ENCODE data around the gene S100A12. TPM values are rescaled to one million over a fixed set of nuclear protein-coding genes. Genes with fewer than 3 reads are reported as not detected.

The S100A12 gene
- total RNA-seq, 1 donor from 2014 or later: not detected

GRCh38 chr1:153339802-153340201, 35.6 kb downstream of the S100A12 start:
- Mint-ChIP-seq H3K9me3 (no peaks in the 10 kb centered on the region), H3K4me3 (no peak overlapping the region), H3K36me3 (ENCODE audit: low read depth) (no peaks in the 10 kb centered on the region), H3K27me3 (ENCODE audit: low read depth) (peaks cover 68% of the 10 kb centered on the region), H3K27ac (ENCODE audit: unreplicated experiment) (no peak overlapping the region), H3K4me1 (no peaks in the 10 kb centered on the region)
- DNase-seq (ENCODE audit: low read depth, low spot score): no peak
- TF ChIP-seq CTCF (conservative IDR thresholded peaks at IDR 0.05): no peak

DNA sequence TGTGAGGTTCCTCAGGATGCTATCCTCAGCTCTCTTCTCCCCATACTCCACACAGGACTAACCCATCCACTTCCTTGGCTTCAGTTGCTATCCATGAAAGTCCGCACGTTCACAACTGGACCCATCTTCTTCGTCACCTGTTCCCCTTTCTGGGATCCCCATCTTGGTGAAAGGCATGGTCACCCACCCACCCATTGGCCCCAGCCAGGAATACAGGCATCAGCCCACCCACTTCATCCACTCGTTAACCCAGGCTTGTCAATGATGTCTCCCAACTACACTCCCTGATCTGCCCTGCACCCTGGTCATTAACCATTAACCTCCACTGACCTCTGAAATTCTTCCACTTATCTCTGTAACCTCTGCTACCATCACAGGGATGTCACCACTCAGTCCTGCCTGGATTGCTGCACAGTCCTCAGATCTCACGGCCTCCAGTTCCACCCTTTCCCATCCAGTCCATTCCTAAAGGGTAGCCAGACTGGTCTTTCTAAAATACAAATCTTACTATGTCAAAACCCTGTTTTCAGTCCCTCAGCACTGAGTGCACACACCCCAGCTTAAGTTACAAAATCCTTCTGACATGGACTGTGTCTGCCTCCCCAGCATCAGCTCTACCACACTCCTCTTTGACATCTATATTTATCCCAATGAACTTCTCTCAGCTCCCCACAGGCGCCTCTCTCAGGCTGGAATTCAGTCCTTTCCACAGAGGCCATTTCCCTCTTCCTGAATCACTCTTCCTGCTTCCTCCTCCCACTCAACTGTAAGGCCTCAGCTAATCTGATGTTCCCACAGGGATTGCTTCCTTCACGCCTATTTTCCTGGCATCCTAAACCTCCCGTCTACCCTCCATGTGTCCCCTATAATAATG, 37.2 kb downstream of the S100A12 start:
- TF ChIP-seq CTCF (conservative IDR thresholded peaks at IDR 0.05): no peak
- no peaks in the 10 kb centered on the region for H3K4me1 Mint-ChIP-seq
- no peaks in the 10 kb centered on the region for H3K9me3 Mint-ChIP-seq
- peaks cover 62% of the 10 kb centered on the region for H3K27me3 Mint-ChIP-seq (ENCODE audit: low read depth)
- H3K36me3 Mint-ChIP-seq (ENCODE audit: low read depth): no peaks in the 10 kb centered on the region
- H3K27ac Mint-ChIP-seq (ENCODE audit: unreplicated experiment): no peak overlapping the region
- no peak for DNase-seq (ENCODE audit: low read depth, low spot score)
- no peak overlapping the region for H3K4me3 Mint-ChIP-seq

DNA sequence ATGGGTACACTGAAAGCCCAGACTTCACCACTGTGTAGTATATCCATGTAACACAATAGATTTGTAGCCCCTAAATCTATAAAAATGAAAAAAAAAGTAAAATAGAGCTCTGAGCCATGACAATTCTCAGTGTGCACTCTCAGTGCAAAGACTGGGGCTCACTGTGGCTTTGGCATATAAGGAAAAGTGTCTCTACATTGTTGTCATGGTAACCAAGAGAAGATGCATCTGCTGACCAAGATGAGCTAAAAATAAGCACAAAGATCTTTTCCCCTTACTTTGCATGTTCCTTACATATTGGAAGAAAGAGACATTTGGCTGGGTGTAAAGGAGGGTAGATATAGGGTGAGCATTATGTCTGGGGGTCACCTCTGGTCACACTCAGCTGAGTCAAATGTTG, 38.8 kb downstream of the S100A12 start:
- H3K4me1 Mint-ChIP-seq: no peaks in the 10 kb centered on the region
- H3K36me3 Mint-ChIP-seq (ENCODE audit: low read depth): no peaks in the 10 kb centered on the region
- no peaks in the 10 kb centered on the region for H3K9me3 Mint-ChIP-seq
- no peak overlapping the region for H3K4me3 Mint-ChIP-seq
- TF ChIP-seq CTCF (conservative IDR thresholded peaks at IDR 0.05): no peak
- peaks cover 61% of the 10 kb centered on the region for H3K27me3 Mint-ChIP-seq (ENCODE audit: low read depth)
- H3K27ac Mint-ChIP-seq (ENCODE audit: unreplicated experiment): no peak overlapping the region
- DNase-seq (ENCODE audit: low read depth, low spot score): no peak

DNA sequence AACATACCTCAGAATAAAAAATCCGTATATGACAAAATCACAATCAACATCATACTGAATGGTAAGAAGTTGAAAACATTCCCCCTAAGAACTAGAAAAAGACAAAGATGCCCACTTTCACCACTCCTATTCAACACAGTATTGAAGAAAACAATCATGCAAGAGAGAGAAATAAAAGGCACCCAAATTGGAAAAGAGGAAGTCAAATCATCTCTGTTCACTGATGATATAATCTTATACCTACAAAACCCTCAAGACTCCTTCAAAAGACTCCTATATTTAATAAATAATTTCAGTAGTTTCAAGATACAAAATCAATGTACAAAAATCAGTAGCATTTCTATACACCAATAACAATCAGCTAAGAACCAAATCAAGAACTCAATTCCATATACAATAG, 41.5 kb downstream of the S100A12 start:
- H3K4me3 Mint-ChIP-seq: no peak overlapping the region
- H3K27me3 Mint-ChIP-seq (ENCODE audit: low read depth): peaks cover 56% of the 10 kb centered on the region
- TF ChIP-seq CTCF (conservative IDR thresholded peaks at IDR 0.05): no peak
- no peaks in the 10 kb centered on the region for H3K36me3 Mint-ChIP-seq (ENCODE audit: low read depth)
- no peaks in the 10 kb centered on the region for H3K4me1 Mint-ChIP-seq
- H3K27ac Mint-ChIP-seq (ENCODE audit: unreplicated experiment): no peak overlapping the region
- no peak for DNase-seq (ENCODE audit: low read depth, low spot score)
- H3K9me3 Mint-ChIP-seq: peaks cover 5% of the 10 kb centered on the region

- Mint-ChIP-seq H3K36me3 (ENCODE audit: low read depth) (no peaks in the 10 kb centered on the region), H3K27me3 (ENCODE audit: low read depth) (peaks cover 9% of the 10 kb centered on the region), H3K9me3 (peaks cover 5% of the 10 kb centered on the region), H3K27ac (ENCODE audit: unreplicated experiment) (no peak overlapping the region), H3K4me1 (no peaks in the 10 kb centered on the region), H3K4me3 (no peak overlapping the region)
- TF ChIP-seq CTCF (conservative IDR thresholded peaks at IDR 0.05): no peak
- no peak for DNase-seq (ENCODE audit: low read depth, low spot score)
Observed at GRCh38 chr1:153324912-153325311, 50.5 kb downstream of the S100A12 start.

Other genes starting within 250 kb of the S100A12 start
- not detected in 2 replicates for gene SPRR2G, start 224.7 kb downstream of the S100A12 start, total RNA-seq
- not detected in 2 replicates for gene LELP1, start 172.2 kb downstream of the S100A12 start, total RNA-seq
- not detected in 2 replicates for gene PRR9, start 158.0 kb downstream of the S100A12 start, total RNA-seq
- not detected in 2 replicates for gene LORICRIN, start 115.9 kb downstream of the S100A12 start, total RNA-seq
- gene PGLYRP3, start 62.7 kb downstream of the S100A12 start, total RNA-seq: not detected in 2 replicates
- not detected in 2 replicates for gene PGLYRP4, start 26.8 kb downstream of the S100A12 start, total RNA-seq
- gene S100A9, start 17.8 kb downstream of the S100A12 start, total RNA-seq: not detected in 2 replicates
- not detected in 2 replicates for gene S100A8, start 15.5 kb upstream of the S100A12 start, total RNA-seq
- gene S100A7A, start 40.9 kb upstream of the S100A12 start, total RNA-seq: not detected in 2 replicates
- gene S100A7, start 85.0 kb upstream of the S100A12 start, total RNA-seq: not detected in 2 replicates
- gene S100A6, start 160.4 kb upstream of the S100A12 start, total RNA-seq: not detected in 2 replicates
- not detected in 2 replicates for gene S100A5, start 165.3 kb upstream of the S100A12 start, total RNA-seq
- 10.3 and 11.7 TPM in 2 replicates for gene S100A4, start 170.2 kb upstream of the S100A12 start, total RNA-seq
- not detected in 2 replicates for gene S100A3, start 173.6 kb upstream of the S100A12 start, total RNA-seq
- not detected in 2 replicates for gene S100A2, start 190.2 kb upstream of the S100A12 start, total RNA-seq
- 5.3 and 7.1 TPM in 2 replicates for gene S100A16, start 237.5 kb upstream of the S100A12 start, total RNA-seq
- not detected in 2 replicates for gene S100A14, start 240.7 kb upstream of the S100A12 start, total RNA-seq

All from neural crest cell (in vitro differentiated cells).